ENCODE results near the gene ENTPD3.

DNA sequence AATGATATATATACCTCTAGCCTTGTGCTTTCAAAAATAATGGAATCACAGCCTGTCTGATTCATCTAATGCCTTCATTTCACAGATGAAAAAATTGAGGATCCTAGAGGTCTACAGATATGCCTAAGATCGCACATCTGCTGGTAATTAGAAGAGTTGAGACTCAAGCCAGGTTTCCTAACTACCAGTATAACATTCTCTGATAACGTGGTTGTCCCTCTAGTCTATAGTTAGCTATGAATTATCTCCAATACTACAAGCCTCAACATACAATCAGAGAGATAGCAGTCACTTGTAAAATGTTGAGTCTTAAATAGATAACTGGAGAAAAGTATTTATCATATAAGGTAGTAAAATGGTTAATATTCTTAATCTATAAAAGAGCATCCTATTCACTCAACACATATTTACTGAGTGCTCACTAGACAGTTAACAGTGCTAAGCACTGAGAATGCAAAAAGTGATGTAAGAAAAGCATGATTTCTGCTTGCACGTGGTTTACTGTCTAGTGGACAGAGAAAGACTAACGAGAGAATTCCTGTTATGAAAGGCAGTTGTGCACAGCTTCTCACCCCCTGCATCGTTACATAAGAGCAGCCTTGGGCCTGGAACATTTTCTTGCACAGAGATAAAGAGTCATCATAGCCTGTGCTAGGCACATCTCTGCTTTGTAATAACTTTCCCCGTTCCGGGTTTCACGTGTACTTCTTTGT is 4.9 kb upstream of the ENTPD3 start:
- TF ChIP-seq CTCF (IDR thresholded peaks at IDR 0.05) (no peak), EZH2phosphoT487 (IDR thresholded peaks at IDR 0.05) (no peak), EZH2 (IDR thresholded peaks at IDR 0.05) (no peak)

All from neural progenitor cell (in vitro differentiated cells).